ENCODE data around the gene KLC4.

- TF ChIP-seq EZH2 (IDR thresholded peaks at IDR 0.05; ENCODE audit: insufficient read depth, poor library complexity, severe bottlenecking) (no peak), EZH2phosphoT487 (IDR thresholded peaks at IDR 0.05; ENCODE audit: insufficient read depth, low read depth) (no peak)
Observed at GRCh38 chr6:43012364-43012763, 47.1 kb upstream of the KLC4 start.
